Mucosa of descending colon (tissue), 3 donors: ENCODE data around the gene ERN2. TPM values are rescaled to one million over a fixed set of nuclear protein-coding genes. Genes with fewer than 3 reads are reported as not detected.
A peak's percentile ranks its signal among the peaks of the same experiment; 100 is the strongest.
"Not testable (repeated sequence)": the region's sequence is repeated elsewhere in the genome, so short reads cannot be mapped to it uniquely, and the experiment has no call there.

Source experiments
- ATAC-seq: fragments of 200-7000 bp; cut with Tn5 transposase; one replicate; pipeline ENCODE4 v1.9.1; 2020; ENCODE audit warnings: mild to moderate bottlenecking, moderate library complexity
- DNase-seq, 3 donors: peaks; one replicate each; pipeline ENCODE4 v3.0.0-alpha.2; 2020
- H3K36me3 ChIP-seq: fragments of 200-600 bp; one replicate; pipeline ENCODE4 v1.8.0; 2021; ENCODE audit warnings: low read depth, mild to moderate bottlenecking
- H3K4me1 ChIP-seq: fragments of 200-600 bp; one replicate; pipeline ENCODE4 v1.8.0; 2021; ENCODE audit warnings: low read depth, mild to moderate bottlenecking
- H3K4me3 ChIP-seq: fragments of 200-600 bp; one replicate; pipeline ENCODE4 v1.8.0; 2021; ENCODE audit warnings: mild to moderate bottlenecking
- H3K9me3 ChIP-seq: fragments of 200-600 bp; one replicate; pipeline ENCODE4 v1.8.0; 2021; ENCODE audit warnings: mild to moderate bottlenecking
- CTCF ChIP-seq: fragments of 200-600 bp; IDR thresholded peaks from one replicate; pipeline ENCODE4 v1.8.0; 2022; ENCODE audit warnings: antibody characterized with exemption, mild to moderate bottlenecking
- intact Hi-C, 2 donors: fragments of 100-400 bp; cut with DNase I in 1 of 2; cut with micrococcal nuclease in 1 of 2; formaldehyde crosslinking; loops; one replicate each; pipeline versions ENCODE4 v1.11.0 to v1.11.1; 2022; cut with DNase I, micrococcal nuclease
- total RNA-seq, 3 donors: library from RNA; stranded (reverse); fragmentation: NEBNext Ultra II Directional in 2 of 3; extraction: Animal tissue kit (Norgen Biotek cat#: 25700) in 2 of 3; gene quantifications; one replicate each; pipeline versions ENCODE4 v1.2.1 to v1.2.4, GENCODE V29; 2021 to 2023
- donor health status: DM: no; HTN: no; CAD: no; lungs with moderate emphysema.
- donor health status: DM: no; HTN: no; CAD: no.
- donor health status: DM: no; HTN: yes; CAD: no.

ERN2 gene
- total RNA-seq, 3 donors from 2014 or later, result 89.4 to 263 (median 154) TPM

- DNase-seq, result no peak
- H3K9me3 ChIP-seq, result no peaks in the 10 kb centered on the region
- H3K36me3 ChIP-seq, result no peaks in the 10 kb centered on the region
- no peaks in the 10 kb centered on the region for H3K4me1 ChIP-seq
- intact Hi-C loops, result loop anchor here in 1 of 2 donors (10.0 kb wide), 1 partner anchor 275 kb away; no protein-coding TSS in a partner anchor
- TF ChIP-seq CTCF, result no peak
- no peak overlapping the region for H3K4me3 ChIP-seq
- ATAC-seq, result no peak
These were observed 26.5 kb upstream of the ERN2 start for GRCh38 chr16:23739516-23739915.

GRCh38 chr16:23737423-23738028, 24.5 kb upstream of the ERN2 start:
- not testable (repeated sequence) for DNase-seq, H3K36me3 ChIP-seq, H3K9me3 ChIP-seq, ATAC-seq, H3K4me3 ChIP-seq, H3K4me1 ChIP-seq
- intact Hi-C loops, result loop anchor here in 1 of 2 donors (10.0 kb wide), 1 partner anchor 277 kb away; no protein-coding TSS in a partner anchor

- ATAC-seq, result no peak
- H3K36me3 ChIP-seq, result no peaks in the 10 kb centered on the region
- H3K9me3 ChIP-seq, result no peaks in the 10 kb centered on the region
- H3K4me3 ChIP-seq, result no peak overlapping the region
- H3K4me1 ChIP-seq, result peaks cover 9% of the 10 kb centered on the region
- no peak for DNase-seq
- intact Hi-C loops, result loop anchor here in 1 of 2 donors (10.0 kb wide), 1 partner anchor 280 kb away; no protein-coding TSS in a partner anchor
- TF ChIP-seq CTCF, result no peak
These were observed 21.3 kb upstream of the ERN2 start for GRCh38 chr16:23734176-23734893.

GRCh38 chr16:23729503-23730424, 16.7 kb upstream of the ERN2 start:
- DNase-seq, result peak; percentile 74 to 85 (median 76)
- Histone ChIP-seq H3K4me1 (peaks cover 9% of the 10 kb centered on the region), H3K36me3 (no peaks in the 10 kb centered on the region), H3K4me3 (no peak overlapping the region), H3K9me3 (no peaks in the 10 kb centered on the region)
- peak; percentile 98 for ATAC-seq
- TF ChIP-seq CTCF, result no peak
- intact Hi-C loops, result loop anchor here in 1 of 2 donors (10.0 kb wide), 1 partner anchor 285 kb away; no protein-coding TSS in a partner anchor

- ATAC-seq, result no peak
- no peaks in the 10 kb centered on the region for H3K9me3 ChIP-seq
- no peaks in the 10 kb centered on the region for H3K36me3 ChIP-seq
- no peak for DNase-seq
- intact Hi-C loops, result no loop called here
- no peak overlapping the region for H3K4me3 ChIP-seq
- no peak for TF ChIP-seq CTCF
- peaks cover 9% of the 10 kb centered on the region for H3K4me1 ChIP-seq
These were observed 15.1 kb upstream of the ERN2 start for GRCh38 chr16:23728112-23728477.
